GM20000 (cell line): ENCODE measurements around the gene TMEM63C.

Experiments used
- DNase-seq: peaks from one replicate; pipeline ENCODE4 v3.0.0; 2012; ENCODE audit warnings: low spot score
- CTCF ChIP-seq: IDR thresholded peaks from 2 replicates; pipeline ENCODE4 v1.5.1; 2012; ENCODE audit warnings: mild to moderate bottlenecking, control low read depth; ENCODE audit errors: extremely low read depth, missing control alignments

Gene TMEM63C

DNA sequence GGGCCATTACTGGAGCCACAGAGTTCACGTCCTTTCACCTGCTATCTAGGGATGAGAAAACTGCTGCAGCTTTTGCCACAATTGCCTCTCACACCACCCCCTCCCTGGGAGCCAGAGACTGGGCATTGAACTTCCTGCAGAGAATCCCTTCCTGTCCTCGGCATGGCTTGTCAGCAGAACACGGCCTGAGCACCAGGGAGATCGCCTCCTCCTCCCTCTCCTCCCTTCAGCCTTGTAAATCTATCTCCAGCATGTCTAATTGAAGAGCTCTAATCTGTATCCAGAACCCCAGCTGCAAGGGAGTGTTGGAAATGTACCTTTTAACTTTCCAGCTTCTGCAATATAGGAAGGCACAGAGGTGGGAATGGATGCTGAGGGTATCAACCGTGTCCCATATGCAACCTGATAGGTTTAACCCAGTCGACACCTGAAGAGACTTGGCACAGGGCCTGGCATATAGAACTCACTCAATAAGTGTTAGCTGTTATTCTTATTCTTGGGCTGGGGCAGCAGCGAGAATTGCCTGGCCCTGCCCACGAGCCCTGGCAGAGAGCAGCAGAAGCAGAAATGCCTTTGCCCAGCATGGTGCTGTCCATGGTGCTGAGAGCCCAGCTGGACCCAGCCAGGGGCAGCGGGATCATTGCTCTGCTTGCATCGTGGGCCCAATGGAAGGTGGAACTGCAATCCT, 26.8 kb downstream of the TMEM63C start:
- DNase-seq = peak; percentile 69
- no peak for TF ChIP-seq CTCF

DNA sequence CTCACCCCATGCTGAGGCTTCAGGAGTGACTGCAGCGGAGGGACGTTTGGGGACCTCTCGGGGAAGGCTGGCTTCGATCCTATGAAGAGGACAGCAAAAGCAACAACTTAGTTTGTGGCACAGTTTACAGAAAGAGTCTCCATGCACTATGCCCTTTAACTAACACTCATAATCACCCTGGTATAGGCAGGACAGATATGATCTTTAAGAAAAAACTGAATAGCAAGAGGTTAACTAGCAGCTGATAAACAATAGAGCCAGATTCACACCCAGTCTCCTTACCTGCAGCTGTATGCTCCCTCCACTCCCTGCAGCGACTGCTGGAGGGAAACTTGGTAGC, 27.4 kb downstream of the TMEM63C start:
- TF ChIP-seq CTCF = no peak
- no peak for DNase-seq

DNA sequence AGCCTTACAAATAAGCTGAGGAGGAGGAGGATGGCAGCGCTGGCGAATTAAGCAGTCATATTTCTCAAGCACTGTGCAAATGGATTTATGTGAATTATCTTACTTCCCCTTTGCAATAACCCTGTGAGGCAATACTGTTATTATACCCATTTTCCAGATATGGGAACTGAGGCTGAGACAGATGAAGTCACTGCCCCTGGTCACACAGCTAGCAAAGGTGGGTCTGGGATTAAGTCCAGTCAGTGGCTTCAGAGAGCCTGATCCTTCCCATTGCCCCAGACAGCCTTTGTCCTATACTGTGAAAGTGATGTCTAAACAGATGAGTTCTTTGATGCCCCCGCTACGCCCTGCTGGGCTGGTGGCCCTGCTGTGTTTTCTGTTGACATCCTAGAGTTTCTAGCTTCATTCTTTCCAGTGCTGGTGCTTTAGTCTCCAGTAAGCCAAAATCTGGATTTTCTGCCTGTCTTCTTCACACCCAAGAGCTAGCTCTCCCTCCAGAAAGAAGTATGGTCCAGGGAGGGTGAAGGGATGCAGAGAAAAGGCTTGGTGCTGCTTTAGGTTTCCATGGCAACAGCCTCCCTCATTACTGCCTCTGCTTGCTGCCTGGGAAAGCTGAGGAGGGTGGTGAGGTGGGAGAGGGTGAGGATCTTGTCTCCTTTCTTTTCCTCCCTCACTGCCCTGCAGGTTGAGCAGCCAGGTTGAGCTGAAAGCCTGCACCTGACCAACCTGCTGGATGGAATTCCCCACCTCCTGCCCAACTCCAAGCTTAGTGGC, 30.7 kb downstream of the TMEM63C start:
- DNase-seq = no peak
- no peak for TF ChIP-seq CTCF

DNA sequence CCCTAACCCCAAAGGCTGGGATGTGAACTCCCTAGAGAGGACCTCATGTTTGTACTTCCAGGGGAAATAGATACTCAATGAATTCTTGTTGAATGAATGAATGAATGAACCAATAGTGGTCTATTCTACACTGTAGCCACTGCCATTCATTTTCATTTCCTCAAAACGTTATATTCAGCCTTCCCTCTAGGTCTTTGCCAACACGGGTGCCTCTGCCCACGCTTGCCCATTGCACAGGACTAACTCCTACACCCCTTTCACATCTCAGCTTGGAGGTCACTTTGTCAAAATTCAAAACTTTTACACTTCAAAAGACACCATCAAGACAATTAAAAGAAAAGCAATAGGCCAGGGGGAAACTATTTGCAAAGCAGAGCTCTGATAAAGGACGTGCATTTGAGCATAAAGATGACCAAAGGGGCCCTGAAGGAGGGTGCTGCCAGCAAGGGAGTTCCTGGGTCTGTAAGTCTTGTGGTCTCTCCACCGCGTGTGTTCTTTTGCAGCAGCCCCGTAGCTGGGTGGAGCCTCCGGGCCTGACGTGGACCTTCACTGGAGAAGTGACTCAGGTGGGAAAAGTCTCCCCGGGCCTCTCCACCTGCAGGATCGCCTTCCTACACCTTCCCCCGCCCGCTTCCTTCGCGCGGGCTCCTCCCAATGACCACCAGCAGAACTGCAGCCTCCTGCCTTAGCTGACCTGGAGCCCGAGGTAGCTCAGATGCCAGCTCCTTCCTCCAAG, 31.5 kb downstream of the TMEM63C start:
- DNase-seq = peak; percentile 73
- peak; percentile 82 for TF ChIP-seq CTCF

- TF ChIP-seq CTCF = no peak
- no peak for DNase-seq
Measured at GRCh38 chr14:77213679-77214016, 32.0 kb downstream of the TMEM63C start.

- DNase-seq = no peak
- no peak for TF ChIP-seq CTCF
Measured at GRCh38 chr14:77214216-77214615, 32.6 kb downstream of the TMEM63C start.

DNA sequence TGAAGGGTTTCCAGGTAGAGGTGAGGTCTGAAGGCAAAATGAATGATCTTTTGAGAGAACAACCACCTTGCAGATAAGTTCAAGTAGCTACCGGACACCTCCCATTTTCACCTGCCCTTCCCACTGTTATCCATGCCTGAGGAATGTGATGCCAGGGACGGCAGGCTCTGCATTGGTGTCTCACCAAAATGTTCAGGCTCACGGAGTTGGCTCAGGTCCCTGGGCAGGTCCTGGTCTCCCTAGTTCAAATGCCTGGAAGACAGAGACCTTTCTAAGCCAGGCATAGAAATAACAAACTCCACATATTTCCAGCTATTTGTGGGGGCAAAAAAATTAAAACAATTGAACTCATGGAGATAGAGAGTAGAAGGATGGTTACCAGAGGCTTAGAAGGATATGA, 36.0 kb downstream of the TMEM63C start:
- DNase-seq = no peak
- TF ChIP-seq CTCF = no peak
